ENCODE results near the gene PLOD1.
"Not testable (repeated sequence)": the region's sequence is repeated elsewhere in the genome, so short reads cannot be mapped to it uniquely, and the experiment has no call there.

The PLOD1 gene

DNA sequence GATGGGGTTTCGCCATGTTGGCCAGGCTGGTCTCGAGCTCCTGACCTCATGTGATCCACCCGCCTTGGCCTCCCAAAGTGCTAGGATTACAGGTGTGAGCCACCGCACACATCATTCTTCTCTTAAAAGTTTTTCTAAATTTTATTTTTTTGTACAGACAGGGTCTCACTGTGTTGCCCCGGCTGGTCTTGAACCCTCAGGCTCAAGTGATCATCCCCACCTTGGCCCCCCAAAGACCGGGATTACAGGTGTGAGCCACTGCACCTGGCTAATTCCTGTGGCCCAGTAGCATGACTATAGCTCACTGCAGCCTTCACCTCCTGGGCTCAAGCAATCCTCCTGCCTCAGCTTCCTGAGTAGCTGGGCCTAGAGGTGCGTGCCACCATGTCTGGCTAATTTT is 5.3 kb downstream of the PLOD1 start:
- DNase-seq (ENCODE audit: low read depth): not testable (repeated sequence)

DNA sequence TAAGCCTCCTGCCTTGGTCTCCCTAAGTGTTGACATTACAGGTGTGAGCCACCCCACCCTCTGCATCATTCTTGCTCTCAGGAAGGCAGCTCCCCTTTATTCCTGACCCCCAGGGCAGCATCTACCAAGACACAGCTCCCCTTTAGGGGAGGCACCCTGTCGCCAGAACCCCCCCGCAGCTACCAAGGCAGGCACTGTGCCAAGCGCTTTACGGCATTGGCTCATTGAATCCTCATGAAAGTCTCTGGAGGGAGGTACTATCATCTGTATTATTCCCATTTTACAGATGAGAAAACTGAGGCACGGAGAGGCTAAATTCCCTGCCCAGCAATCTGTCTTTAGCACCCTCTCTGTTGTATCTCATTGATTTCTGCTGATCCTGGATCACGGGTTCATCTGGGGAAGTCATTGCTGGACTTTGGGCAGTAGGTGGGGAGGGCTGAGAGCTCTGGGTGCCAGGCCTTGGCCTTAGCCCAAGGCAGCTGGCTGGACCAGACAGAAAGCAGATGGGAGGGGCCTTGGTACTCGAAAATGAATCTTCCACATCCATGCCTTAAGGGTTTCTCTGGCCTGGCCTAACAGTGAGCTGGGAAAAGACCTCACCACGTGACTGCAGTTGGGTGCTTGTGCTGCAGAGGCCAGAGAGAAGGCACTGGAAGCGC is 5.9 kb downstream of the PLOD1 start:
- DNase-seq (ENCODE audit: low read depth): no peak

DNA sequence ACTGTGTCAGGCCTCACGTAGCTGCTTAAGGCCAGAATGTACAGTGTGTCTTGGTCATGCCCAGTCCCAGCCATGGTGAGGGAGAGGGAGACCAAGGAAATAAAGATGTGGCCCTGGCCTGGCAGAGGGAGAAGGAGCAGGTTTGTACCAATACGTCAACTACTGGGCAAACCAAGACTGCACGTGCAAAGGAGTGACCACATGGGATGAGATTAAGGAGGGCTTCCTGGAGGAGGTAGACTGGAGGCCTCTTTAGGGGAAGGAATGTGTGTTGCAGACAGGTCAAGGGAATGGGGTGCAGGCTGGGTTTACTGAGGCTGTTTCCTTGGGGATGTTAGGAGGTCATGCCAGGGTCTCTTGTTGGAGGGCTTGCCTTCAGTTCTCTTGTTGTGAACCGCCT is 7.8 kb downstream of the PLOD1 start:
- DNase-seq (ENCODE audit: low read depth): no peak

DNA sequence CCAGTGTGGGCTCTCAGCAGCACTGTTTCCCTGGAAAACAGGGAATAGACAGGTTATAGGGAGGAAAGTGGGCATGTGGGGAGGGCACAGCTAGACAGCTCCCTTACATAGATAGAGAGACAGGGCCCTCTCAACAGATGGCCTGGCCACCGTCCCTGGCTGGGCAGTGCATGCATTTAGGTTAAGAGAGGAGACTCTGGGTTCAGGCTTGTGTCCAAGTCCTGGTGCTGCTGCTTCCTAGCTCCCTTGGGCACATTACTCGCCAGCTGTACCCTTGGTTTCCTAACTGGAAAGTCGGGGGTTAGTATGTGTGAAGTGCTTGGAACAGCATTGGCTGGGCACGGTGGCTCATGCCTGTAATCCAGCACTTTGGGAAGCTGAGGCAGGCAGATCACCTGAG is 9.1 kb downstream of the PLOD1 start:
- DNase-seq (ENCODE audit: low read depth): no peak

DNA sequence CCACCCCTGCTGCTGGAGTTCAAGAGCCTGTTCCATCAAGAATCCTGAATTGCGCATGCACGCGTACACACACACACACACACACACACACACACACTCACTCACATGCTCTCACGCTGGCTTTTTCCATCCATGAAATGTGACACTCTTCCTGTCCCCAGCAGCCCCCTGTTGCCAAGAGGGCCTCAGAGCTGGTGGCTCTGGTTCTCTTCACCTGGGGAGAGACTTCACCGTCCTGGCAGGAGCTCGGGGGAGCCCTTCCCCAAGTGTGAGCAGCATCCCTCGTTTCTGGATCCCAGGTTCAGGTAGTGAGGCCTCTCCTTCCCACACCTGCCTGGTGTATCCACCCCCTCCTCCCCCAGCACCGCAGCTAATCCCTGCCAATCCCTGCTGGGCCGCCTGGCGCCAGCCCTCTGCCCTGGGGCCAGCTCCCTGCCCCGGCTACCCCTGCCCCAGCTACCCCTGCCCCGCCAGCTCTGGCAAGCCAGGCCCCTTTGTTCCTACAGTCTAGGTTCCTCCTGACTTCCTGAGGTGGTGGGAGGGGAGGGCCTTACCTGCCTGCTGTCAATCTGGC is 9.9 kb downstream of the PLOD1 start:
- no peak for DNase-seq (ENCODE audit: low read depth)

DNA sequence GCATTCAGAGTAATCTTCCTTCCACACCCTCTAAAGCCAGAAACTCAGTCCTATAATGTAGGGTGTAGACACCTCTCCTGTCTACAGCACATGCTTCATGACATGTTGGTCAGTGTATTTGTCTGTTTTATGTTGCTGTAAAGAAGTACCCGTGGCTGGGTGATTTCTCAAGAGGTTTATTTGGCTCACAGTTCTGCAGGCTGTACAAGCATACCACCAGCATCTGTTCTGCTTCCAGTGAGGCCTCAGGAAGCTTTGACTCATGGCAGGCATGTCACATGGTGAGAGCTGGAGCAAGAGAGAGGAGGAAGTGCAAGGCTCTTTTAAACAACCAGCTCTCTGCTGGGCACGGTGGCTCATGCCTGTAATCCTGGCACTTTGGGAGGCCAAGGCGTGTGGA is 12.1 kb downstream of the PLOD1 start:
- no peak for DNase-seq (ENCODE audit: low read depth)

DNA sequence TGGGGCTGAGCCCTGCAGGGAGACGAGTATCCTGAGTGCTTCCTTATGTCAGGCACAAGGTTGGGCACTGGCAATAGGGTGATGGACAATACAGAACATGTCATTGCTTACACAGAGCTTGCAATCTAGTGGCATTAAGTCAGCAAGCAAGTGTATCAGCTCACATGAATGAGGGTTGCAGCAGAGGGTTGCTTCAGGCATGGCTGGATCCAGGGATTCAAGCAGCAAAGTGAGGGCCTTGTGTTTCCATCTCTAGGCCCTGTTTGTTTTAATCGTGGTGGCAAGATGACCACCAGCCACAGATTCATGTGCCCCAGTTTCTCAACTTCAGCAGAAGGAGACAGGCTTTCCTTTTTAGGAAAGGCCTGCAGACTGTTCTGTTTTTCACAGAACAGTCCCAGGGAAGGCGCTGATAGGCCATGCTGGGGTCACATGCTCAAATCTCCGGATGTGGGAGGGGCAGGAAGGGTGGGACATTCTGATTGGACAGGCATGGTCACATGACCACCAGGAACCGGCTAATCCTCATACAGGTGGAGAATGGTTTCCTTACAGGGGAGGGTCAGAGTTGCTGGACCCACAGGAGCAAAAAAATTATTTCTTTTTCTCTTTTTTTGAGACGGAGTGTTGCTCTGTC is 14.4 kb downstream of the PLOD1 start:
- DNase-seq (ENCODE audit: low read depth): no peak

DNA sequence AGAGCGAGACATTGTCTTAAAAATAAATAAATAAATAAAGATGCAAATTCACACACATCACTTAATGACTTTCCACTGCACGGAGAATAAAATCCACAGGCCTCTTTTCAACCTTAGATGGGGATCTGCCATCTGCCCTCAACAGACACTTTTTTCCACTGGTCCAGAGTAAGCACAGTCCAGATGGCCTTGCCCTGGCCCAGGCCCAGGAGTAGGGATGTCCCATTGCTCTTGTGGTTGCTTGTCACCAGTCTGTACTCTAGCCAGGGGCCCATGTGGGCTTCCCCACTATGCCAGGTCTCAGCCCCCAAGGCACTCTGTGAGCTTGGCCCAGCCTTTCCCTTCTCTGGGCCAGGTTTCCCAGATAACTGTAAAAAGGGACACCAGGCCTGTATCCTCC is 17.4 kb downstream of the PLOD1 start:
- no peak for DNase-seq (ENCODE audit: low read depth)

DNA sequence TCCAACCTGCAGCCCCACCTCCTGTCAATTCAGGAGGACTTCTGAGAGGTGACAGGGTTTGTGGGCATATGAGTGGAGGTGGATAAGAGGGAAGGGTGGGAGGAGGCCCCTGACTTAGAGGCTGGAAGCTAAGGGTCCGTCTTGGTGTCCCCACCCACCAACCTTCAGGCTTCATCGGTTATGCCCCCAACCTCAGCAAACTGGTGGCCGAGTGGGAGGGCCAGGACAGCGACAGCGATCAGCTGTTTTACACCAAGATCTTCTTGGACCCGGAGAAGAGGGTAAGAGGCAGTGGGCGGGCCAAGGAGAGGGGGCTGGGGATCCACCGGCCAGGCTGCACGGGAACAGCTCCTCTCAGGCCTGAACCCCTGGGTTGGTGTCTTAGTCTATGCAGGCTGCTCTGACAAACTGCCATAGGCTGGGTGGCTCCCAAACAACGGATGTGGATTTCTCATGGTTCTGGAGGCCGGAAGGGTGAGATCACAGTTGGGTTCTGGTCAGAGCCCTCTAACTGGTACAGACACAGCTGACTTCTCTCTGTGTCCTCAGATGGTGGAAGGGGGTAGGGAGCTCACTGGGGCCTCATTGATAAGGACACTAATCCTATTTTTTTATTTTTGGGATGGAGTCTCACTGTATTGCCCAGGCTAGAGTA is 18.1 kb downstream of the PLOD1 start:
- DNase-seq (ENCODE audit: low read depth): no peak

DNA sequence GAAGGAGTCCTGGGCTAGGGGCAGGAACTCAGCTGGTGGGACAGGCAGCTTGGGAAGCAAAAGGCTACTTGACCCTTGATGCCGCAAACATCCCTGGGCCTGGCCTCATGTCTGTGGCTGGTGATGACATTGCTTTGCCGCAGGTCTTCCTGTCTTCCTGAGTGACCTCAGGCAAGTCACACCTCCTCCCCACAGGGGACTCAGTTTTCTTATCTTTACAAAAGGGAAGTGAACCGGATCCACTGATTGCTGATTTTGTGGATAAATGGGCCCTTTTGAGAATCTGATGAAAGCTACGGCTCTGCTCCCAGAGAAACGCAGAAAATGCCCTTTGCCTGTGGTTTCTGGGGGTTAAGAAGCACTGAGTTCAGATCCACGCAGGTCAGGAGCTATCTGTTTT is 20.7 kb downstream of the PLOD1 start:
- DNase-seq (ENCODE audit: low read depth): no peak

DNA sequence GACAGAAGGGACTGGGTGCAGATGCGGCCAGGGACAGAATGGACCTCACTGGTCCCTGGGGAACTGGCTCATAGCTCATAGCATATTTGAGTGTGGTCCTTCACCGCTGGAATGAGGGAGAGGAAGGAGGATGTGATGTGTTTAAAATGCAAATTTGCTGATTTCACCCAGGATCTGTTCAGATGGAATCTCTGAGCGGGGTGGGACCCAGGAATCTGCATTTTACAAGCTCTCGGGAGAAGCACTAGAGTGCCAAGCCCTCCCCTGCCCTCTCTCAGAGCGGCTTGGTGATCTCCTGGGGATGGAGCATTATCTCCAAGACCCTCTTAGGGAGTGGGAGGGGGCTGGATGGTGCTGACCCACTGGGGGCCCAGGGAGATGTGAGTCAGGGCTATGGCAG is 22.9 kb downstream of the PLOD1 start:
- no peak for DNase-seq (ENCODE audit: low read depth)

DNA sequence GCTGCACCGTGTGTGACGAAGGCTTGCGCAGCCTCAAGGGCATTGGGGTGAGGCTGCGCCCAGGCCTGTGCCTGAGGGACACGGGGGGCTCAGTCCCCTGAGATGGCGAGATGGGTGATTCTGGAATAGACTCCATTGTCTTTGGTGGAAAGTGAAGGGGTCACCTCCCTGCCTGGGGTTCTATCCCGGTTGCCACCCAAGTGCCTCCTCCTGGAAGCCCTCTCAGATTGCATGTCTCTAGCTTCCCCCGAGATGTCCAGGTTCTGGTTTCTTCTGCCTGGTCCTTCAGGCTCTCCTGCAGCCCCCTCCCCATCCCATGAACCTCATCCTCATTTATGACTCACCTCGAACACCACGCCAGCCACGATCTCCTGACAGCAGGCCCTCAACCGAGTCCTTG is 23.4 kb downstream of the PLOD1 start:
- DNase-seq (ENCODE audit: low read depth): no peak

DNA sequence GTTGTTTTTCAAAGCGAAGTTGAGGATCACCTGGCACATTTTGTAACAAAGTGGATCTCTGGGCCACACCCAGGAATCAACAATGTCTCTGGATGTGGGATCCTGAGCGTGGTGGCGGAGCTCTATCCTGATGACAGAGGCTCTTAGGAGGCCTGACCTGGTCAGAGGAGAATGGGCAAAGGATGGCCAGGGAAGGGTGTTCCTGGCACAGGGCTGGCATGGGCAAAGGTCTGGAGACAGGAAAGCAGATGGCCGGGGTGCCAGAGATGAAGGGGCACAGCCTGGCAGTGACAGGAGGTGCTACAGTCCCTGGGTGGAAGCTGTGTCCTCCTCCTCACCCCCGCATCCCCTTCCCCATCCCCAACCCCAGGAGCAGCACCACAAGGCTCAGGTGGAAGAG is 25.8 kb downstream of the PLOD1 start:
- no peak for DNase-seq (ENCODE audit: low read depth)

DNA sequence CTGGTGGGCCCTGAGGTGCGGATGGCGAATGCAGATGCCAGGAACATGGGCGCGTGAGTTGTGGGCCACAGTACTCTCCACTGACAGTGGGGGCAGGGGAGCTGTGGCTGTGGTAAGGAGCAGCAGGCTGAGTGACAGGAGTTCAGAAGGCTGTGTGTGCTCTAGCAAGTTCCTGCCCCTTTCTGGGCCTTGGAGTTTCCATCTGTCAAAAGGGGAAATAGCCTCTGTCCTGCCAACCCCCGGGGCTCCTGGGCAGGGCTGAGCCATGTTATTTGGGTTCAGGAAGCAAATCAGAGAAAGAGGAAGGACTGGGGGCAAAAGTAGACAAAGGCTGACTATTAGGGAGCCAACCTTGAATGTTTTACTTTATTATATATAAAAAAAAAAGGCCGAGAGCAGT is 26.2 kb downstream of the PLOD1 start:
- DNase-seq (ENCODE audit: low read depth): no peak

DNA sequence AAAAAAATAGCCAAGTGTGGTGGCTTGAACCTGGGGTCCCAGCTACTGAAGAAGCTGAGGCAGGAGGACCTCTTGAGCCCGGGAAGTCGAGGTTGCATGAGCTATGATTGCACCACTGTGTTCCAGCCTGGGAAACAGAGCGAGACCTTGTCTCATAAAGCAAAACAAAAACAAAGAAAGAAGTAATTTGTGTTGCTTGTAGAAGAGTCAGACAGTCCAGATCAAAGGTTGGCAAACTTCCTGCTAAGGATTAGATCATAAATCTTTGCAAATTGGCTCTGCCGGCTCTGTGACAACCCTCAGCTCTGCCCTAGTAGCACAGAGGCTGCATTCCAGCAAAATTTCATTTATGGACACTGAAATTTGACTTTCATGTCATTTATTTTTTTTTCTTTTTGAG is 26.7 kb downstream of the PLOD1 start:
- DNase-seq (ENCODE audit: low read depth): no peak

DNA sequence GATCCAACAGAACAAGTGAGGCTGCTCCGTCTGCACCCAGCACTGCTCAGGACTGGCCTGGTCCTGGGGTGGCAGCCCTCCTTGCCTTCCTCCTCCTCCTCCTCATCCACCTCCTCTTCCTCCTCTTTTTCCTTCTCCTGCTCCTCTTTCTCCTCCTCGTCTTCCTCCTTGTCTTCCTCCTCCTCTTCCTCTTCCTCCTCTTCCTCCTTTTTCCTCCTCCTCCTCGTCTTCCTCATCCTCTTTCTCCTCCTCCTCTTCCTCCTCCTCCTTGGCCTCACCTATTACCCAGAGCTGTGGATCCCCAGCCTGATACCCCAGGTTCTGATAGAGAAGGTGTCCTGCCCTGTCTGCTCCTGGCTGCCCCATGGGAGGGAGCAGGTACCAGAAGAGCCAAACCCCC is 29.1 kb downstream of the PLOD1 start:
- no peak for DNase-seq (ENCODE audit: low read depth)

DNA sequence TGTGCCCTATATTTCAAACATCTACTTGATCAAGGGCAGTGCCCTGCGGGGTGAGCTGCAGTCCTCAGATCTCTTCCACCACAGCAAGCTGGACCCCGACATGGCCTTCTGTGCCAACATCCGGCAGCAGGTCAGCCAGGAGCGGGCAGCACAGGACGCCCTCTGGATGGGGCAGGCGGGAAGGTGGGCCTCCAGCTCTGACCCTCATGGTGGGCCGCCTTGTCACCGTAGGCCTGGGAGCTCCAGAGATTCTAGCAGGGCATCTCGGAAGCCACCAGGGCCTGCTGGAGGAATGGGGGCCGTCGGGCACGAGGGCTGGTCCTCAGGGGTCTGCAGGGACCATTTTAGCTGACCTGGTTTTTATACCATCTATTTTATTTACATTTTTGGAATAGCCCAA is 30.1 kb downstream of the PLOD1 start:
- DNase-seq (ENCODE audit: low read depth): no peak

DNA sequence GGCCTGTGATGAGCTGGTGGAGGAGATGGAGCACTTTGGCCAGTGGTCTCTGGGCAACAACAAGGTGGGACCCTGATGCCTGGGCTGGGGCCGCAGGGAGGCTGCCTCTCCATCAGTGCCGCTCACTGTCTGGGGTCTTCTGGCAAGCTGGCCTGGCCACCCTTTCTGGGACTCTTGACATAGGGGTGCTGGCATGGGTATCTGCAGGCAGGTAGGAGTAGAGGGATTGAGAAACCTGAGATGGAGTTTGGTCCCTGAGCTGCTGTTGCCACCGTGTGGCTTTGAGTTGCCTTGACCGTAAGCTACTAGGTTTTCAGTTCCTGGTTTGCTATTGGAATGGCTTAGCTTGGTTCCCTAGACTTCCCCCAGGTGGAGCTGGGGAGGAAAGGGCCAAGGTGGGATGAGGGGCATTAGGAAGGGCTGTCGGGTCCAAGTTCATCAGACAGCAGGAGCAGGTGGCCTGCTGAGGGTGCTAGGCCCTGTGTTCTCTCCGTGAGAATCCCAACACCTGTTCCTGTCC is 32.6 kb downstream of the PLOD1 start:
- no peak for DNase-seq (ENCODE audit: low read depth)

DNA sequence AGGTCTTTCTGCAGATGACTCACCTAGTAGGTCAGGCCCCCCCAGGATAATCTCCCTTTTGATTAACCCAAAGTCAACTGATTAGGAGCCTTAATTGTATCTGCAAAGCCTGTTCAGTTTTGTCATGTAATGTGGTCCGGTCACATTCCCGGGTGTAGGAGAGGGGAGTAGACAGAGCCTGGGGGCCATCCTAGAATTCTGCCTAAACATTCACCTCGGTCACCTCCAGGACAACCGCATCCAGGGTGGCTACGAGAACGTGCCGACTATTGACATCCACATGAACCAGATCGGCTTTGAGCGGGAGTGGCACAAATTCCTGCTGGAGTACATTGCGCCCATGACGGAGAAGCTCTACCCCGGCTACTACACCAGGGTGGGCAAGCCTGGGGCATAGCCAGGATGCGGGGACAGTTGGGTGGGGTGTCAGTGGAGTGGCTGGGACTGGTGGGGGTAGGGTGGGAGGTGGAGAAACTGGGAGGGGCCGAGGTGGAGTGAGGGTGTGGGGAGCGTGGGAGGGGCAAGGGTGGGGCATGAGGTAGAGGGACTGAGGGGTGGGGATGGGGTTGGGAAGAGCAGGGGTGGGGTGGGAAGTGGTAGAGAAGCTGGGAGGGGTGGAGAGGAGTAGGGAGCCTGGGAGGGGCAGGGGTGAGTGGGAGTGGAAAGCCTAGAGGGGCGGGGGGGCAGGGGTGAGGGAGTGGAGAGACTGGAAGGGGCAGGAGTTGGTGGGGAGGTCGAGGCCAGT is 36.1 kb downstream of the PLOD1 start:
- DNase-seq (ENCODE audit: low read depth): no peak

DNA sequence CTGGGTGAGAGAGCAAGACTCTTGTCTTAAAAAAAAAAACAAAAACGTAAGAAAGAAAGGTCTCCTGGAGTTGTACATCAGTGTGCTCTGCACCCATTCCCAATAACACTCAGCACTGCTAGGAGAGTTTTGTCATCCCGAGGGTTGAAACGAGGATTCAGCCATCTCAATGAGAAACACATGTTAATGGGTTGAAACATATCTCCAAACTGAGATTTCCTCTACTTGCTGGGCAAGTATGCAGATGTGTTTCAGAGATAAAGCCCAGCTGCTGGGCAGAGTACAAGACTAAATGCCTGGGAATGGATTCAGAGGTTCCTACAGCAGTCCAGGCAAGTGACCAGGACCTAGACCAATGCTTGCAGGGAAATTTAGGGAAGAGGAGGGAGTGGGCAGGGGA is 43.1 kb downstream of the PLOD1 start:
- DNase-seq (ENCODE audit: low read depth): no peak

DNA sequence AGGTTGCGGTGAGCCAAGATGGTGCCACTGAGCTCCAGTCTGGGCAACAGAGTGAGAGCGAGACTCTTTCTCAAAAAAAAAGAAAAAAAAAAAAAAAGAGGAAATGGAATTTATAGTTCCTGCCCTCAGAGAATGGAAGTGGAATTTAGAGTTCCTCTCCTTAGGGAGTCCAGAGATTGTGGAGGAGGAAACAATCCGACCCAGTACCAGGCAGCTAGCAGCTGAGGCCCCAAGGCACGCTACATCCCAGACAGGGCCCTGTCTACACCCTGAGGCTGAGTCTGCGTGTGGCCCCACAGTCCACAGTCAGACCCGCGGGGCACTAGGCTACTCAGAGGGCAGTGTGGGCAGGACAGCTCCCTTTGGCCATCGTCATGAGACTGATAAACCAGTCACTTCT is 43.8 kb downstream of the PLOD1 start:
- no peak for DNase-seq (ENCODE audit: low read depth)

DNA sequence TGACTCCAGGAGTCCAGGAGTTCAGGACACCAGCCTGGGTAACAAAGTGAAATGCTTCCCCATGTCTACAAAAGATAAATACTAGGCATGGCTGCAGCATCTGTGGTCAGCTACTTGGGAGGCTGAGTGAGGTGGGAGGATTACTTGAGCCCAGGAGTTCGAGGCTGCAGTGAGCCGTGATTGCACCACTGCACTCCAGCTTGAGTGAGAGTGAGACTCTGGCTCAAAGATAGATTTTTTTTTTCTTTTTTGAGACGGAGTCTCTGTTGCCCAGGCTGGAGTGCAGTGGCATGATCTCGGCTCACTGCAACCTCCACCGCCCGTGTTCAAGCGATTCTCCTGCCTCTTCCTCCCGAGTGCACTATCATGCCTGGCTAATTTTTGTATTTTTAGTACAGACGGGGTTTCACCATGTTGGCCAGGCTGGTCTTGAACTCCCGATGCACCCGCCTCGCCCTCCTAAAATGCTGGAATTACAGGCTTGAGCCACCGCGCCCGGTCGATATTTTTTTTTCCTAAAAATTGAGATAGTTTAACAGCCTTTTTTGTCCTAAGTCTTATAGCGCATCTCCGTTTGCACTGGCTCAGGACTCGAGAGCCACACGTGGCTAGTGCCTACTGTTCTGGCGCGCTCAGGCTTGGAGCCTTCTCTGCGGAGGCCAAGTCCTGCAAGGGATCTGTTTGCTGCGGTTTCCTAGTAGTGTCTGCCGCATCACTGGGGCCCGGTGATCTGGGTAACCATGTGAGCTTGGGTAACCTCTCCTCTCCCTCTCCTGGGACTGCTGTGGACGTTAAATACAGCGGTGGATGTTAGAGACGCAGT is 44.7 kb downstream of the PLOD1 start:
- DNase-seq (ENCODE audit: low read depth): no peak
